GM12875 (cell line): ENCODE measurements around the gene TRPM8.
"Not testable (repeated sequence)": the region's sequence is repeated elsewhere in the genome, so short reads cannot be mapped to it uniquely, and the experiment has no call there.

Source experiments
- H3K4me3 ChIP-seq: one replicate; pipeline ENCODE4 v1.5.1; 2011; ENCODE audit warnings: low read depth, low read length, control low read depth
- TF ChIP-seq, protein P1 (sequence below): IDR thresholded peaks from 2 replicates; pipeline ENCODE4 v1.5.1; 2011; ENCODE audit warnings: low read depth, mild to moderate bottlenecking, control low read depth, inconsistent platforms, low read length, moderate library complexity, borderline replicate concordance; ENCODE audit not compliant: insufficient read depth

The TRPM8 gene

GRCh38 chr2:233917116-233917515 is at the start of gene TRPM8:
TRPM8 (plus strand) TSS chr2:233917373; CDS start chr2:233926538, 9,165 bp downstream.
- TF ChIP-seq, protein P1, sequence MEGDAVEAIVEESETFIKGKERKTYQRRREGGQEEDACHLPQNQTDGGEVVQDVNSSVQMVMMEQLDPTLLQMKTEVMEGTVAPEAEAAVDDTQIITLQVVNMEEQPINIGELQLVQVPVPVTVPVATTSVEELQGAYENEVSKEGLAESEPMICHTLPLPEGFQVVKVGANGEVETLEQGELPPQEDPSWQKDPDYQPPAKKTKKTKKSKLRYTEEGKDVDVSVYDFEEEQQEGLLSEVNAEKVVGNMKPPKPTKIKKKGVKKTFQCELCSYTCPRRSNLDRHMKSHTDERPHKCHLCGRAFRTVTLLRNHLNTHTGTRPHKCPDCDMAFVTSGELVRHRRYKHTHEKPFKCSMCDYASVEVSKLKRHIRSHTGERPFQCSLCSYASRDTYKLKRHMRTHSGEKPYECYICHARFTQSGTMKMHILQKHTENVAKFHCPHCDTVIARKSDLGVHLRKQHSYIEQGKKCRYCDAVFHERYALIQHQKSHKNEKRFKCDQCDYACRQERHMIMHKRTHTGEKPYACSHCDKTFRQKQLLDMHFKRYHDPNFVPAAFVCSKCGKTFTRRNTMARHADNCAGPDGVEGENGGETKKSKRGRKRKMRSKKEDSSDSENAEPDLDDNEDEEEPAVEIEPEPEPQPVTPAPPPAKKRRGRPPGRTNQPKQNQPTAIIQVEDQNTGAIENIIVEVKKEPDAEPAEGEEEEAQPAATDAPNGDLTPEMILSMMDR: no peak

GRCh38 chr2:233867993-233868532 is 49.1 kb upstream of the TRPM8 start, which contains the start of gene MSL3B:
MSL3B (minus strand) TSS chr2:233868386.
- H3K4me3 ChIP-seq: peak within 1 kb of the TSS; percentile 52
- TF ChIP-seq, protein P1: no peak

More at GRCh38 chr2:233917116-233917515, at the start of gene TRPM8:
- H3K4me3 ChIP-seq: no peak within 1 kb of the TSS

DNA sequence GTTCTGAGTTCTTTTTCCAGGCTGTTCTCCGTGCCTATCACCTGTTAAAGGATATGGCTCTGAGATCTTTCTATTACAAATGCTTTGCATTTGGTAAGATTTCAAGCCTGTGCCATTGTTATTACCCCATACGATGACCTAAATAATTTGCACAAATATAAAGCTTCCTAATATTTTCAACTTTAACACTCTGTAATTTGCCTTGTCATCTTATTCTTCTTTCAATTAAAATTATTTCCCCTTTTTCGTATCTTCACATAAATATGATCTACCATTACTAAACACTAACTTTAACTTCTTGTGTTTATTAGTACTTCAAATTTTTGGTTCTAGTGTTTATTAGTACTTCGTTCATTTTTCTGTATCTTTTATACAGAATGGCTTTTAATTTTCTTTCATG is 45.7 kb upstream of the TRPM8 start:
- H3K4me3 ChIP-seq: no peak overlapping the region
- TF ChIP-seq, protein P1: no peak

DNA sequence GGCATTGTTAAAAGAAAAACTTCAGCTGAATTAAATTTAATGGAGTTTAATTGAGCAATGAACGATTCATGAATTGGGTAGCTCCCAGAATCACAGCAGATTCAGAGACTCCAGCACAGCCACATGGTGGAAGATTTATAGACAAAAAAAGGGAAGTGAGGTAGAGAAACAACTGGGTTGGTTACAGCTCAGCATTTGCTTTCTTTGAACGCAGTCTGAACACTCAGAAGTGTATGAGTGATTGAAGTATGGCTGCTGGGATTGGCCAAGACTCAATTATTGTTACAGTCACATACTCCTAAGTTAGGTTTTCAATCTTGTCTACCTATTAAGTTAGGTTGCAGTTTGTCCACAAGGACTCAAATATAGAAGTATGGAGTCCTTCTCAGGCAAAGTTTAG is 45.0 kb upstream of the TRPM8 start:
- not testable (repeated sequence) for H3K4me3 ChIP-seq

DNA sequence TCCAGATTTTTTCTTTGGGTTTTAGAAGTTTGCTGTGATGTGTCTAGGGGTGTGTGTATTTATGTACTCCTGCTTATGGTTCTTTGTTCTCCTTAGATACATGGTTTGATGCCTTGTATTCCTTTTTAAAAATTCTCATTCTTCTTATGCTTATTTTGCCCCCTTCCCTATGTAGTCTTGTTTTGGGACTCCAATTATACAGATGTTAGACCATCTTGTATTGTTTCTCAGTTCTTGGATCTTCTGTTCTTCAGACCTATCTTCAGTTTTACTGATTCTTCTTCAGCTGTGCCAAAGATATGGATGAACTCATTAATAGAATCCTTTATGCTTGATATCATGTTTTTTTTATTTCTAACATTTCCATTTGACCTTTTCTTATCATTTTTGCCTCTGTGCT is 34.8 kb upstream of the TRPM8 start:
- TF ChIP-seq, protein P1: no peak

DNA sequence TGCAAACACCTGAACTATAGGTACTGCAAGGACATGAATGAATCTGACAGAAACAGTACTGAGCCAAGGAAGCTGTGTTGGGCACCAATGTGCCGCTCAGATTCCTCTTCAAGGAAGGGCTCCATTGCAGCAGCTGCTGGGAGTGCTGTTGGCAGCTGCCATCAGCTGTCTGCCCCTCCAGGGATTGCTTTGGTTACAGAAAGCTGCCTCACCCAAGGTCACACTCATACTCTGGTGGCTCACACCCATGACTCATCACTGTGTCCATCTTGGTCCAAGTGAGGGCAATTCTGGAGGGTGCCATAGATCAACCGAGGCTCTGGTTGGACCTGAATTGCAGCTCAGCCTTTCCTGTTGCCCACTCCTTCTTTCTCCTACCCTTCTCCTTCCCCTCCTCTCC is 24.4 kb upstream of the TRPM8 start:
- TF ChIP-seq, protein P1: no peak
- H3K4me3 ChIP-seq: no peak overlapping the region

More for the DNA sequence above, 34.8 kb upstream of the TRPM8 start:
- H3K4me3 ChIP-seq: no peak overlapping the region

GRCh38 chr2:233896253-233896652 is 20.9 kb upstream of the TRPM8 start:
- not testable (repeated sequence) for H3K4me3 ChIP-seq

GRCh38 chr2:233901367-233901766 is 15.8 kb upstream of the TRPM8 start:
- TF ChIP-seq, protein P1: no peak
- H3K4me3 ChIP-seq: no peak overlapping the region
